LNCaP clone FGC (cell line): ENCODE results near the gene ADARB1.

Experiments
- DNase-seq: peaks from one replicate; pipeline ENCODE4 v3.0.0-alpha.2; 2011; ENCODE audit warnings: low read depth
- H3K4me3 ChIP-seq: 2 replicates; pipeline ENCODE4 v1.5.1; 2011; ENCODE audit warnings: mild to moderate bottlenecking, low read depth, low read length, control low read depth
- TF ChIP-seq, protein P1 (sequence below): IDR thresholded peaks from 2 replicates; pipeline ENCODE4 v1.5.1; 2012; ENCODE audit warnings: mild to moderate bottlenecking; ENCODE audit not compliant: control insufficient read depth, insufficient read depth; ENCODE audit errors: extremely low read depth

ADARB1 gene

DNA sequence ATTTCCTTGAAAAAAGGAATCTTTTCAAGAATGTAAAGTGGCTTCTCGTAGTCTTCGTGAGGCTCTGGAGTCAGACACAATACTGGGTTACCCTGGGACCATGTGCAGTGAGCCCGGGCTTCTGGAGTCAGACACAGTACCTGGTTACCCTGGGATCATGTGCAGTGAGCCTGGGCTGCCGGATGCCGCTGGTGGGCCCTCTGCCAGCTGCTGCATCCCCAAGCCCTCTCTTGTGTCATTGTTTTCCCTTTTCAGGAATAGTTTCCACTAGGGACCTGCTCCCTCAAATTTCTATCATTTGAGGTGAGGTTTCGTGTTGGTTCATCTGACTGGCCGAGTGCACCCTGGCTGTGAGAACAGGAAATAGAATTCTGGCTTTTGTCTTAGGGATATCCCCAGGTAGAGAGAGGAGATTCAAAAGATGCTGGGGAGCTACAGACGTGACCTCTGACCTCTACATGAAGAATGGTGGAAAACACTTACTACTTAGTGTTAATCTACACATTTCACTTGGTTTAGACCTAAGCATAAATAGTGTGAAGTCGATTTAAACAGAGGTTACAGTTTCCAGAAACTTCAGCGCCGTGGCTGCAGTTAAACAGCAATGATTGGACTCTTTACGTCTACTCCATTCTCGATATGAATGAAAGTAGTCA, 10.6 kb downstream of the ADARB1 start:
- no peak for DNase-seq
- TF ChIP-seq, protein P1, sequence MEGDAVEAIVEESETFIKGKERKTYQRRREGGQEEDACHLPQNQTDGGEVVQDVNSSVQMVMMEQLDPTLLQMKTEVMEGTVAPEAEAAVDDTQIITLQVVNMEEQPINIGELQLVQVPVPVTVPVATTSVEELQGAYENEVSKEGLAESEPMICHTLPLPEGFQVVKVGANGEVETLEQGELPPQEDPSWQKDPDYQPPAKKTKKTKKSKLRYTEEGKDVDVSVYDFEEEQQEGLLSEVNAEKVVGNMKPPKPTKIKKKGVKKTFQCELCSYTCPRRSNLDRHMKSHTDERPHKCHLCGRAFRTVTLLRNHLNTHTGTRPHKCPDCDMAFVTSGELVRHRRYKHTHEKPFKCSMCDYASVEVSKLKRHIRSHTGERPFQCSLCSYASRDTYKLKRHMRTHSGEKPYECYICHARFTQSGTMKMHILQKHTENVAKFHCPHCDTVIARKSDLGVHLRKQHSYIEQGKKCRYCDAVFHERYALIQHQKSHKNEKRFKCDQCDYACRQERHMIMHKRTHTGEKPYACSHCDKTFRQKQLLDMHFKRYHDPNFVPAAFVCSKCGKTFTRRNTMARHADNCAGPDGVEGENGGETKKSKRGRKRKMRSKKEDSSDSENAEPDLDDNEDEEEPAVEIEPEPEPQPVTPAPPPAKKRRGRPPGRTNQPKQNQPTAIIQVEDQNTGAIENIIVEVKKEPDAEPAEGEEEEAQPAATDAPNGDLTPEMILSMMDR = no peak
- no peak overlapping the region for H3K4me3 ChIP-seq

DNA sequence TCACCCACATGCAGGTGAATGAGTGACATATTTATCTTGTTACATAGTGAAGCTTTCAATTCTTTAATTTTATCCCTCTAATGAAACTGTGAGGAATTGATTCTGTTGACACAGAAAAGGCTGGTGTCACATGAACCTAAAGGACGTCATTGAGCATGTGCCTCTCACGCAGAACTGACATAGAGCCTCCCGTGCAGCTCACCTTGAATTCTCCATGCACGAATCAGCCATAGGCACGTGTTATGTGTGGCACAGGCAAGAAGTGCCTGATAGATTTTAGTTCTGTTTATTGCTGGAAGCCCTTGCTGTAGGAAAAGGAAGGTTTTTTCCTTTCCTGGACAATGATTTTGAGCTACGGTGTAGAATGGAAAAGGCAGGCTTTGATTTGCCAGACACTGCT, 11.3 kb downstream of the ADARB1 start:
- TF ChIP-seq, protein P1 = no peak
- no peak overlapping the region for H3K4me3 ChIP-seq
- DNase-seq = no peak

DNA sequence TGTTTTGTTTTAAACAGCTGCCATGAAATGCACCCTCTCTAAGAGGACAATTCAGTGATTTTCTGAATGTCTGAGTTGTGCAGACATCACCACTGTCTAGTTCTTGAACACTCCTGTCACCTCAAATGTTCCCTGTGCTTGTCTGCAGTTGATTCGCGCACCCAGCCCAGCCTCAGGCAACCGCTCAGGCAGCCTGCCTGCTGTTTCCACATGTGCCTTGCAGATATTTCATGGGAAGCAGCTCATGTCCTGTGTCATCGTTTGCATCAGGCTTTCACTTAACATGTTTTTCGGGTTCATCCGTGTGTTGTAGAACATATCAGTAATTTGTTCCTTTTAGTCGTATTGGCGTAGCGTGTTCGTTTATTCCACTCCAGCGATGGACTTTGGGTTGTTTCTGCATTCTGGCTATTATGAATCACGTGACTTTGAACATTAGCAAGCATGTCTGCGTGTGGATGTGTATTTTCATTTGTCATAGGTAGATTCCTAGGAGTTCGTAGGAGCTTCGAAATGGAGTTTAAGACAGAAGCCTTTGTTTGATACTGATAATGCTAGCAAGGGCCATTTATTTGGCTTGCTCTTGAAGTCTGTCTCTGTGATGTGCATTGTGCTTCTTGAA, 12.1 kb downstream of the ADARB1 start:
- TF ChIP-seq, protein P1 = no peak
- DNase-seq = no peak
- H3K4me3 ChIP-seq = no peak overlapping the region

DNA sequence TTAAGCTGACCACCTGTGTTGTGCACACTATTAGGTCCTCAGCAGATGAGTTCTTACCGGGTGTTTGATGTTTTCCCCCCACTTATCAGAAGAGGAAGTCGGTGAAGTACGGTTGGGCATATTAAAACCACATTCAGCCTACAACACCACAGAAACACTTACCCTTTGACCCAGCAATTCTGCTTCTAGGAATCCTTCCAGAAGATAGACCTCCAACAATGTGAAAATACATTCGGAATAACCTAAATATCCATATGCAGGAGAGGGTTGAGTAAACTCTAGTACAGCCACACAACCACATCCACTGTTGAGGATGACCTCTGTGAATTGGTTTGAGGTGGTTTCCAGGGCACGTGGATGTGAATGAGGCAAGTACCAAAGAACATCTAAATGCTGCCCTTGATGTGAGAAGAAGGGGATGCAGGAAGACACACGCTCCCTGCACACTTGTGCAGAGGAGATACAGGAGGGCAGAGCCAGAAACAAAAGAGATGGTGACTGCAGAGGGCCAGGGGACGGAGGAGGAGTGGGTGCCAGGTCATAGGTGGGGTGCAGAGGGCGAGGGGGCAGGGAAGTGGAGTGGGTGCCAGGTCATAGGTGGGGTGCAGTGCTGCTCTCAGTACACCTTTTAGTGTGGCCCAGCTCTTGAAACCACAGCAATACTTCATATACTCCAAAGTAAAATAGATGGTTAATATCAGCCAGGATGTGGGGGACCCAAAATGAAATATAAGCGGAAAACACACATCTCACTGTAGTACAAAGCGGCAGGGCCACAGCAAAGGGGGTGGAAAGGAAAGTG, 12.8 kb downstream of the ADARB1 start:
- H3K4me3 ChIP-seq = no peak overlapping the region
- TF ChIP-seq, protein P1 = no peak
- DNase-seq = no peak

DNA sequence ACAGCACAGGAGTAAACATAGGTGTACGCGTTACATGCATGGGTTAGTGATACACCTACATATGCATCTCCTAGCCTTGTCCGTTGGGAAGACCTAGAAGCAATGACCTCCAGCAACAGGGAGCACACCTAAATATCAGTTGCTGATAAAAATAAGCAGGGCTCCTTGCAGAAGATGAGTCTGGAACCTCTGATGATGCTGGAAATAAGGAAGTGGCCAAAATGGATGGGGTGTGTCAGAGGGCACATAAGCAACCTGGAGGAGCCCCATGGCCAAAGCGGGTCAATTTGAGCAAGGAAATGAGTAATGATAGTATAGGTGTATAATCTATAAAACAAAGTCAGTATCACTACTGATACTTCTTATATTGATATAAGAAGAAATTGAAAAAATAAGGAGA, 13.7 kb downstream of the ADARB1 start:
- TF ChIP-seq, protein P1 = no peak

DNA sequence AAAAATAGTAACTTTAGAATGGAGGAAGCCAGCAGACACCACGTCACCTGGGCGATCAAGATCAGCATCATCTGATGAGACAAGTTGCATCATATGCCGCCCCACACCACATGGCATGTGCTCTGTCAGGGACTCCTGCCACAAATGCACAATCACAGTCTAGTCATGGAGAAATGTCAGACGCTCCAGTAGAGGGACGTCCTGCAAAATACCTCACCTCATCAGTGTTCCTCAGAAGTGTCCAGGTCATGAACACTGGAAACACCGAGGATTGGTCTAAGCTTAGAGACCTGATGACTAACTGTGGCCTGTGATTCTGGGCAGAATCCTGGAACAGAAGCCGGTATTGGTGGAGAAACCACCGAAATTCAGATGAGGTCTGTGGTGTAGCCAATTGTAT, 14.3 kb downstream of the ADARB1 start:
- no peak for DNase-seq
- TF ChIP-seq, protein P1 = no peak
- no peak overlapping the region for H3K4me3 ChIP-seq

More for the DNA sequence above, 13.7 kb downstream of the ADARB1 start:
- no peak overlapping the region for H3K4me3 ChIP-seq
- no peak for DNase-seq
